GM12875 (cell line): ENCODE results near the gene ACP6.
A peak's percentile ranks its signal among the peaks of the same experiment; 100 is the strongest.

Source experiments
- H3K4me3 ChIP-seq: one replicate; pipeline ENCODE4 v1.5.1; 2011; ENCODE audit warnings: low read depth, low read length, control low read depth
- CTCF ChIP-seq: IDR thresholded peaks from 2 replicates; pipeline ENCODE4 v1.5.1; 2011; ENCODE audit warnings: low read depth, mild to moderate bottlenecking, control low read depth, inconsistent platforms, low read length, moderate library complexity, borderline replicate concordance; ENCODE audit not compliant: insufficient read depth

ACP6 gene

GRCh38 chr1:147670319-147671001 lies at the start of gene ACP6:
ACP6 (minus strand) TSS chr1:147670524; CDS start chr1:147670048, 476 bp downstream.
- H3K4me3 ChIP-seq: peak within 1 kb of the TSS; percentile 85
- no peak for TF ChIP-seq CTCF

GRCh38 chr1:147719711-147720225 lies 49.4 kb upstream of the ACP6 start:
- no peak for TF ChIP-seq CTCF
- no peak overlapping the region for H3K4me3 ChIP-seq

- H3K4me3 ChIP-seq: no peak overlapping the region
- TF ChIP-seq CTCF: no peak
Observed at GRCh38 chr1:147719029-147719698, 48.8 kb upstream of the ACP6 start.

GRCh38 chr1:147717706-147718097 lies 47.4 kb upstream of the ACP6 start:
- no peak for TF ChIP-seq CTCF
- H3K4me3 ChIP-seq: no peak overlapping the region

GRCh38 chr1:147717051-147717705 lies 46.9 kb upstream of the ACP6 start:
- no peak for TF ChIP-seq CTCF
- no peak overlapping the region for H3K4me3 ChIP-seq

- no peak for TF ChIP-seq CTCF
Observed at GRCh38 chr1:147712605-147713004, 42.3 kb upstream of the ACP6 start.

More at GRCh38 chr1:147712605-147713004, 42.3 kb upstream of the ACP6 start:
- no peak overlapping the region for H3K4me3 ChIP-seq
